Activated naive CD4-positive, alpha-beta T cell treated with anti-CD3 and anti-CD28 coated beads for 36 hours (primary cell): ENCODE measurements around the gene HS6ST1. TPM values are rescaled to one million over a fixed set of nuclear protein-coding genes. Genes with fewer than 3 reads are reported as not detected.
"Not testable (repeated sequence)": the region's sequence is repeated elsewhere in the genome, so short reads cannot be mapped to it uniquely, and the experiment has no call there.

ENCODE experiments used
- CTCF ChIA-PET: fragments of 350-600 bp; sonication (Branson Sonifier 250); formaldehyde crosslinking; loops from one replicate; lab custom pipeline; 2021; ENCODE audit warnings: antibody characterized with exemption; lab: Charles Lee
- DNase-seq: peaks from one replicate; pipeline ENCODE4 v3.0.0-alpha.2; 2020
- H3K27ac Mint-ChIP-seq: one replicate; pipeline ENCODE4 v1.8.0; 2021; ENCODE audit warnings: mild to moderate bottlenecking, mixed read lengths
- H3K27me3 Mint-ChIP-seq: one replicate; pipeline ENCODE4 v1.8.0; 2021; ENCODE audit warnings: low read depth, mixed read lengths
- H3K36me3 Mint-ChIP-seq: one replicate; pipeline ENCODE4 v1.8.0; 2021; ENCODE audit warnings: low read depth, mixed read lengths
- H3K4me1 Mint-ChIP-seq: one replicate; pipeline ENCODE4 v1.8.0; 2021; ENCODE audit warnings: low read depth, mixed read lengths
- H3K4me3 Mint-ChIP-seq: one replicate; pipeline ENCODE4 v1.8.0; 2021; ENCODE audit warnings: mild to moderate bottlenecking, moderate library complexity, mixed read lengths
- H3K9me3 Mint-ChIP-seq: one replicate; pipeline ENCODE4 v1.8.0; 2021; ENCODE audit warnings: mixed read lengths
- intact Hi-C: fragments of 100-400 bp; cut with micrococcal nuclease; formaldehyde crosslinking; loops from one replicate; pipeline ENCODE4 v1.15.1; 2023
- total RNA-seq, 2 experiments: library from RNA; stranded (reverse); gene quantifications; one replicate each; pipeline ENCODE4 v1.2.3, GENCODE V29; 2021

Gene HS6ST1
- total RNA-seq, 2 experiments from 2014 or later, result 8.1 to 8.2 TPM

DNA sequence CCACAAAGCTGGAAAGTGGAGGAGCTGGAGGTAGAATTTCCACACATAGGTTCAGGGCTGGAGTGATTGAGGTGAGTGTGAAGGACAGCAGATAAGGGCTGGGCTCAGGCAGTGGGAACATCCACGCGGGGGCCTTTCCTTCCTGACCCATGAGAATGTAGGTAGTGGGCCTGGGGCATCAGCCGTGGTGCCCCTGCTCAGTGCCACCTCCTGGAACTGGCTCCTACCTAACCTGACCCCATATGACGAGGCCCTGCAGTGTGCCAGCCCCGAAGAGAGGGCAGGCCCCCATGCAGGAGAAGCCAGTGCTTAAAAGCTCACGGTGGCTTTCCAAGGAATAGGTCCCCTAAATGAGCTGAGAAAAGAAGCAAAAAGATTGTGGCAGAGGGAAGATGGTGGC, 66.2 kb downstream of the HS6ST1 start:
- DNase-seq, result no peak
- no peak overlapping the region for H3K4me3 Mint-ChIP-seq
- H3K27me3 Mint-ChIP-seq, result no peaks in the 10 kb centered on the region
- intact Hi-C loops, result no loop called here
- CTCF ChIA-PET, result no interaction called here
- no peaks in the 10 kb centered on the region for H3K9me3 Mint-ChIP-seq
- no peaks in the 10 kb centered on the region for H3K4me1 Mint-ChIP-seq
- no peaks in the 10 kb centered on the region for H3K36me3 Mint-ChIP-seq
- H3K27ac Mint-ChIP-seq, result no peak overlapping the region

DNA sequence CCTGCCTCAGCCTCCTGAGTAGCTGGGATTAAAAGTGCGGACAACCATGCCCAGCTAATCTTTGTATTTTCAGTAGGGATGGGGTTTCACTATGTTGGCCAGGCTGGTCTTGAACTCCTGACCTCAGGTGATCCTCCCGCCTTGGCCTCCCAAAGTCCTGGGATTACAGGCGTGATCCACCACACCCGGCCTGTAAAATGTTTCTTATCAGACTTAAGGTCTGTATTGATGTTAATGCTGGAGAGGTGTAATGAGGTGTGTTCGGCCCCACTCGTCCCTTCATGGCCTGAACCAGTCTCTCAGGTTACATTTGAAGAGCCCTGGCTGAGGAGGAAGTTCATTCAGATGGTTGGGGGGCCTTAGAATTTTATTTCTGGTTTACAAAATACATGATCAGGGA, 66.6 kb downstream of the HS6ST1 start:
- H3K9me3 Mint-ChIP-seq, DNase-seq, H3K27me3 Mint-ChIP-seq, H3K4me3 Mint-ChIP-seq, H3K36me3 Mint-ChIP-seq, intact Hi-C loops, H3K4me1 Mint-ChIP-seq, H3K27ac Mint-ChIP-seq: not testable (repeated sequence)
- CTCF ChIA-PET, result interaction anchor here (0.7 kb wide), 1 partner anchor 111 kb away, joined by 4 read pairs; no protein-coding TSS in a partner anchor

DNA sequence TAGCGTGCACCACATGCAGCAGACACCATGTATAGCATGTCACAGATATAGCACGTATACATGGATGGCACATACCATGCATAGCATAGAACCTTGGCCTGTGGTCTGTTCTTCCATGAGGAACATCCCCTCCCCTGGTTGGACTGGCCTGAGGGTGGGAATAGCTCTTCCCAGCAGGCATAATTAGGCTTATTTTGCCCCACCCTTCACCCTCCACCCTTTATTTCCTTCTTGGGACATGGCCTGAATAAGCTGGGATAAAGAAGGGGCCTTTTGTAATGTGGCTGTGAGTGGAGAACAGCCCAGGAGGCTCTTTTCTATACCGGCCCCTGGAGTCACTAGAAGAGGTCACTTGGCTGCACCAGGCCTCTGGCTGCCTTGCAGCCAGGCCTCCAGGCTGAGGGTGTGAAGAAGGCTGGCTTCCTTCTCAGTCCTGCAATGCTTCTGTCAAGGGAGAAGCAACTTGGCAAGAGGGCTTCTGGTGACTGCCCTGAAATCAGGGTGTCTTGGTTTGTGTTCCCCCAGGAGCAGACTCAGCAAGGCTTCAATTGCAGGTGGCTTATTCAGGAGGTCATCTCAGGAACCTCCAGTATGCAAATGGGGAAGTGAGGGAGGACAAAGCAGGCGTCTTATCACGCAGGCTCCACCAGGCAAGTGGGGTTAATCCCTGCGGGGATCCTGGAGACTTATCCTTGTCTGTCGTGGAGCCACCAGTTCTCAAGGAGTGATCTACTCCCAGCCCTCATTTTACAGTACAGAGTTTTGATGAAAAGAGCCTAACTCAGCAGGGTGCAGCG, 68.2 kb downstream of the HS6ST1 start:
- no peaks in the 10 kb centered on the region for H3K36me3 Mint-ChIP-seq
- CTCF ChIA-PET, result no interaction called here
- H3K27ac Mint-ChIP-seq, result no peak overlapping the region
- H3K27me3 Mint-ChIP-seq, result no peaks in the 10 kb centered on the region
- H3K4me1 Mint-ChIP-seq, result peaks cover 6% of the 10 kb centered on the region
- H3K9me3 Mint-ChIP-seq, result no peaks in the 10 kb centered on the region
- intact Hi-C loops, result no loop called here
- no peak for DNase-seq
- H3K4me3 Mint-ChIP-seq, result no peak overlapping the region

DNA sequence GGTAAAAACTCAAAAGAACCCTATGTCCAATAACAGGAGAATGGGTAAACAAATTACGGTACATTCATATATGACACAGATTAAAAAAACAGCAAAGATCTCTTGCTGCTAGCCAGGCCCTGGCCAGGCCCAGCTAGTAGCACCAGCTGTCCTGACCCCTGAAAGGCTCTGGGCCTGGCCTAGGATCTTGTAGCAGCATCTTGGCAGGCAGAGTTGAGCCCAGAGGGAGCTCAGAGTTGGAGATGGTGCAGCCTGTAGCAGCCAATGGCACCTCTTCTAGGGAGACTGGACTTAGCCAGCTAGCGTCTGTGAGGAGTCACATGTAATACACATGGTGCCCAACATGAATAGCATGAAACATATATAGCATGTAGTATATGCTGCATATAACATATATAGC, 69.1 kb downstream of the HS6ST1 start:
- Mint-ChIP-seq H3K4me1 (peaks cover 6% of the 10 kb centered on the region), H3K4me3 (no peak overlapping the region), H3K9me3 (no peaks in the 10 kb centered on the region), H3K36me3 (no peaks in the 10 kb centered on the region), H3K27me3 (no peaks in the 10 kb centered on the region), H3K27ac (no peak overlapping the region)
- intact Hi-C loops, result no loop called here
- CTCF ChIA-PET, result no interaction called here
- no peak for DNase-seq

DNA sequence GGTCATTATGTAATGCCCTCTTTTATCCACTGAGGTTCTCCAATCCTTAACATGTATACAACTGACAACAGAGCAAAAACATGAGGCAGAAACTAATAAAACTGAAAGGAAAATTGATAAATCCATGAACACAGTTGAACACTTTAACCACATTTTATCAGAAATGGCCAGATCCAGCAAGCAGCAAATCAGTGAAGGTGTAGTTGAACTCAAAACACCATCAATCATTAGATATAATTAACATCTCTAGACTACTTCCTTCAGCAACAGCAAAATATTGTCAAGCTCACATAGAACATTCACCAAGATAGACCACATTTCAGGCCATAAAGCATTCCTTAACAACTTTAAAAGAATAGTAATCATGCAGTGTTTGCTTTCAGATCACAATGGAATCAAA, 72.9 kb downstream of the HS6ST1 start:
- no peak overlapping the region for H3K4me3 Mint-ChIP-seq
- intact Hi-C loops, result no loop called here
- peaks cover 6% of the 10 kb centered on the region for H3K4me1 Mint-ChIP-seq
- CTCF ChIA-PET, result no interaction called here
- no peaks in the 10 kb centered on the region for H3K36me3 Mint-ChIP-seq
- H3K27me3 Mint-ChIP-seq, result no peaks in the 10 kb centered on the region
- no peak overlapping the region for H3K27ac Mint-ChIP-seq
- no peak for DNase-seq
- H3K9me3 Mint-ChIP-seq, result no peaks in the 10 kb centered on the region

DNA sequence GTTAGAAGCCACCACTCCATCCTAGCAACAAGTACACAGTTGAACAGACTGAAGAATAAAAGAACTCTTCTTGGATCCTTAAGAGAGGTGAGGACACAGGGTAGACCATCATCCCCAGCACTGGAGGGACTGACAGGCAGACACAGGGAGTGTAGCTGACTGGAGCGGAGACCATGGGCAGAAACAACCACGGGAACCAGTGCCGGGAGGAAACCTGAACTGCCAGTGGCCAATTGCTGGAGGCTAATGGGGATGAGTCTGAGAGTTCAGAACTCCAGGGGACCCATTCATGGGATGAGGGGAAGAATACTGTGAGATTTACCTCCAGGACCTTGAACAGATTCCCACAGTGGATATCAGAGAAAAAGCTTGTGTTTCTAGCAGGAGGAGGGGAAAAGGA, 76.8 kb downstream of the HS6ST1 start:
- intact Hi-C loops, result no loop called here
- Mint-ChIP-seq H3K27ac (no peak overlapping the region), H3K9me3 (no peaks in the 10 kb centered on the region), H3K4me1 (peaks cover 6% of the 10 kb centered on the region), H3K4me3 (no peak overlapping the region), H3K36me3 (no peaks in the 10 kb centered on the region), H3K27me3 (no peaks in the 10 kb centered on the region)
- CTCF ChIA-PET, result interaction anchor here (1.2 kb wide), 1 partner anchor 26 kb away, joined by 3 read pairs; no protein-coding TSS in a partner anchor
- no peak for DNase-seq

DNA sequence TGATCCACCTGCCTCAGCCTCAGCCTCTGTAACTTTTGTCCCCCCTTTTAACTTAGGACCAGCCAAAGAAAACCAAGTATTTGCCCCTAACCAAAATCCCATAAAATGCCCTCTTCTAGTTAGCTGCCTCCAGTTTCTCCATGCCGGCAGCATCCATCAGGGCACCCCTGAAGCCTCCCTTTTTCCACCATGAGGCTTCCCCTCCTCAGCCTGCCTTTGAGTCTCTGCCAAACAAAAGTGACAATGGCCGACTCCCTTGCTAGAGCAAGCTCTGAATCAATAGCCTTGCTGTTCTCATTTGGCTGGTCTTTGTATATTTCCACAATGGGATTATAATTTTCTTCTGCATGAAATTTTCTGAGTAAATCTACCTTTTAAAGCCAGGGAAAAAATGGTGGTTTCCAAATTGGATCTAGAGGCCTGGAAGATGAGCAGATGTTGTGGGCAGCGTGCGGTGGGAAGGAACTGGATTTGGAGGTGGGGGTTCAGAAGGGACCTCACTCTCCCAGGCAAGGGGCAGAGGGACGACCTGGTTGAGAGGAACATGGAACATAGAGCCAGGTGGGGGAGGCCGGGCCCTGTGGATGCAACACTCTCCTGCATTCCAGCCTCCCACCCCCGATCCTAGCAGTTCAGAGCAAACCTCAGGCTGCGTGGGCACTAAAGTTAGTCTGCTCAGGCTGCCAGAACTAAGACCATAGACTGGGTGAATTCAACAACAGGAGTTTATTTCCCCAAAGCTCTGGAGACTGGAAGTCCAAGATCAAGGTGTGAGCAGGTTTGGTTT, 80.6 kb downstream of the HS6ST1 start:
- Mint-ChIP-seq H3K27me3 (no peaks in the 10 kb centered on the region), H3K36me3 (no peaks in the 10 kb centered on the region), H3K27ac (no peak overlapping the region), H3K9me3 (no peaks in the 10 kb centered on the region), H3K4me3 (no peak overlapping the region), H3K4me1 (peaks cover 4% of the 10 kb centered on the region)
- CTCF ChIA-PET, result no interaction called here
- DNase-seq, result no peak
- intact Hi-C loops, result loop anchor here (10.0 kb wide), 1 partner anchor 643 kb away; no protein-coding TSS in a partner anchor

DNA sequence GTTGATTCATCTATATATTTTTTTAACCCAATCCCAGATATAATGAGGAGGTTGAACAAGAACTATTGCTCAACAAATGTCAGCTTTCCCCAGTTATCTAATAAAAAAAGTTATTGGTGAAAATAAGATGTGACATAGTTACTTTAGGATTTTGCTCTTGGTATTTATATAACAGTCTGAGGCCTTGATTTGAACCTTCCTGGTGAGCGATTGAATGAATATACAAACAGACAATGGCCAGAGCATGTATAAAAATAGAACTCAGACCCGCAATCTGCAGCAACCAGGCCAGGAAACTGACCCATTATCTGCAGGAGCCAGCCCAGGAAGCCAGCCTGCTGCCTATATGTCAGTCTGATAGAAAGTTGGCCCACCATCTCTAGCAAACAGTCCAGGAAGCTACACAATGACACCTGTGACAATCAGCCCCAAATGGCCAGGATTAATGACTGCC, 81.6 kb downstream of the HS6ST1 start:
- Mint-ChIP-seq H3K27ac (no peak overlapping the region), H3K4me1 (peaks cover 4% of the 10 kb centered on the region), H3K9me3 (no peaks in the 10 kb centered on the region), H3K27me3 (no peaks in the 10 kb centered on the region), H3K36me3 (no peaks in the 10 kb centered on the region), H3K4me3 (no peak overlapping the region)
- no peak for DNase-seq
- CTCF ChIA-PET, result interaction anchor here (0.6 kb wide), 1 partner anchor 287 kb away, joined by 4 read pairs; no protein-coding TSS in a partner anchor
- intact Hi-C loops, result loop anchor here (10.0 kb wide), 1 partner anchor 642 kb away; no protein-coding TSS in a partner anchor

DNA sequence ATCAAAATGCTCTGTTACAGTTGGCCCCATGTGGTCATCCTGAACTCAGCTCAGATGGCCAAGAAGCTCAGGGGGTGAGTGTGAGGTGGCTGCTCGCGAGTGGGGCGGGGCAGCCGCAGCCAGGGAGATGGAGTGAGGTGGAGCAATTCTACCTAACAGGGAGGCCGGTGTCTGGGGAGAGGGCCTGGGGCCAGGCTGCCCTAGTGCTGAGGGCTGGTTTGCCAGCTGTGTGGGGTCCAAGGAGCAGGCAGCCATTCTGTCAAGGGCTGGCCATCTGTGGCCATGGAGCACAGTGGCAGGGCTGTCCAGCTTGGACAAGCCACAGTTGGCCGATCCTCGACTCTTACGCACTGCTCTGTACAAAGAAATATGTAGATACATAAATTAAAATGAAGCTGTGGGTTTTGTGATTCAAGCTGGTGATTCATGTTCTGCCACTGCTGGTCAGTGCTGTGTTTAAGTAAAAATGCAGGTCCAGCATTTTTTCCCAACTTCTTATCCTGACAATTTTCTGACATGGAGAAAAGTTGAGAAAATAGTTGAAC, 82.1 kb downstream of the HS6ST1 start:
- Mint-ChIP-seq H3K4me3 (no peak overlapping the region), H3K9me3 (no peaks in the 10 kb centered on the region), H3K36me3 (no peaks in the 10 kb centered on the region), H3K27ac (no peak overlapping the region), H3K27me3 (no peaks in the 10 kb centered on the region), H3K4me1 (peaks cover 4% of the 10 kb centered on the region)
- no peak for DNase-seq
- CTCF ChIA-PET, result interaction anchor here (0.6 to 0.7 kb wide), 2 partner anchors 288 to 997 kb away, joined by 4 read pairs; no protein-coding TSS in a partner anchor
- intact Hi-C loops, result loop anchor here (10.0 kb wide), 1 partner anchor 642 kb away; no protein-coding TSS in a partner anchor

DNA sequence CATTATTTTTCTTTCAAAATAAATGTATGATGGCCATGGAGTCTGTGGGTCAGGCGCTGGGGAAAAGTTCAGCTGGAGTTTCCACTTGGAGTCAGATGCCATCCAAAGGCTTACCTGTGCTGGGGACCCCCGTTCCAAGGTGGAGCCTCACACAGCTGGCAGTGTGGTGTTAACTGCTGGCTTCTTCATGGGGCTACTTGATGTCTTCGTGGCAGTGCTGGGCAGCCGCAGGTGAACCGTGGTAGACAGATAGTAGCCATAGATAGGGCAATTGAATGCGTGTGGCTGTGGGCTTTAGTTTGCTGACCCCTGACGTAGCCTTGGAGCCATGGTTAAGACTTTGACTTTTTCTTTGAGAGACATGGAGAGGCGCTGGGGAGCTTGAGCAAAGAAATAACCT, 83.1 kb downstream of the HS6ST1 start:
- Mint-ChIP-seq H3K4me1 (peaks cover 4% of the 10 kb centered on the region), H3K27me3 (no peaks in the 10 kb centered on the region), H3K4me3 (no peak overlapping the region), H3K36me3 (no peaks in the 10 kb centered on the region), H3K9me3 (no peaks in the 10 kb centered on the region), H3K27ac (no peak overlapping the region)
- CTCF ChIA-PET, result interaction anchor here (0.7 kb wide), 2 partner anchors 163 to 998 kb away, joined by 4 read pairs; no protein-coding TSS in a partner anchor
- intact Hi-C loops, result loop anchor here (2.0 to 10.0 kb wide), 2 partner anchors 351 to 641 kb away; partner anchors contain the start of gene AMMECR1L
- DNase-seq, result no peak

DNA sequence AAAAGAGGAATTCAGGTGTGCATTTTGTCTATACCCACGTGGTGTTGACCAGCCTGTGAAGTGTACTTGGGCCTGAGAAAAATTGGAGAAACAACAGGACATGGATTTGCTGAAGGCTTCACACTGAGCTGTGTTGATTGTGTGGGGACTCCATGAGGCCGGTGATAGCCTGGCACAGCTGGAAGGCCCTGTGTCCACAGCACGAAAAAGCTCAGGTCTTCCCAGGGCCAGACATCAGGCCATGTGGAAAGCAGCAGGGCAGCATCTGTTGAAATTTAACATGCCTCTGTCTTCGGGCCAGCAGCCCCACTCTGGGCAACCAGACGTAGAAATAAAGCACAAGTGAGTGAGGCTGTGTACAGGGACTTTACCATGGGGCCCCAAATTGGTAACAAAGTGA, 84.1 kb downstream of the HS6ST1 start:
- CTCF ChIA-PET, result interaction anchor here (1.2 kb wide), 1 partner anchor 38 kb away, joined by 3 read pairs; no protein-coding TSS in a partner anchor
- DNase-seq, result no peak
- Mint-ChIP-seq H3K27ac (no peak overlapping the region), H3K36me3 (no peaks in the 10 kb centered on the region), H3K4me1 (peaks cover 4% of the 10 kb centered on the region), H3K9me3 (no peaks in the 10 kb centered on the region), H3K4me3 (no peak overlapping the region), H3K27me3 (no peaks in the 10 kb centered on the region)
- intact Hi-C loops, result loop anchor here (2.0 to 10.0 kb wide), 3 partner anchors 83 to 640 kb away; partner anchors contain the start of genes AMMECR1L and HS6ST1
